HEK293T (cell line): ENCODE measurements around the gene IRF3.

Experiments used
- CTCF ChIA-PET: fragments of 350-600 bp; formaldehyde crosslinking; extraction: SDS; loops from one replicate; lab custom pipeline; 2021; ENCODE audit warnings: antibody characterized with exemption, inconsistent platforms; lab: Yijun Ruan, JAX
- POLR2A ChIA-PET: fragments of 350-600 bp; formaldehyde crosslinking; extraction: SDS; loops from one replicate; lab custom pipeline; 2020; ENCODE audit warnings: antibody characterized with exemption, inconsistent platforms; lab: Yijun Ruan, JAX
- DNase-seq: peaks from one replicate; pipeline ENCODE4 v3.0.0; 2012; ENCODE audit warnings: mixed read lengths; ENCODE audit errors: extremely low spot score
- ARNT ChIP-seq: fragments of 450-650 bp; IDR thresholded peaks from 2 replicates; pipeline ENCODE4 v1.6.1; 2017; ENCODE audit warnings: mild to moderate bottlenecking
- BHLHE40 ChIP-seq: fragments of 450-650 bp; IDR thresholded peaks from 2 replicates; pipeline ENCODE4 v1.6.1; 2016; ENCODE audit warnings: mild to moderate bottlenecking, moderate library complexity, borderline replicate concordance
- CTBP1 ChIP-seq: fragments of 450-650 bp; IDR thresholded peaks from 2 replicates; pipeline ENCODE4 v1.6.1; 2016; ENCODE audit warnings: borderline replicate concordance
- ELF4 ChIP-seq: fragments of 450-650 bp; IDR thresholded peaks from 2 replicates; pipeline ENCODE4 v1.6.1; 2017; ENCODE audit warnings: antibody characterized with exemption
- FOXA1 ChIP-seq: fragments of 450-650 bp; IDR thresholded peaks from 2 replicates; pipeline ENCODE4 v1.6.1; 2016; ENCODE audit warnings: mild to moderate bottlenecking
- FOXK2 ChIP-seq: fragments of 450-650 bp; IDR thresholded peaks from 2 replicates; pipeline ENCODE4 v1.6.1; 2016; ENCODE audit warnings: mild to moderate bottlenecking
- FOXM1 ChIP-seq: fragments of 450-650 bp; IDR thresholded peaks from 2 replicates; pipeline ENCODE4 v1.6.1; 2017; ENCODE audit warnings: mild to moderate bottlenecking, borderline replicate concordance
- HDGF ChIP-seq: fragments of 450-650 bp; IDR thresholded peaks from 2 replicates; pipeline ENCODE4 v1.6.1; 2017; ENCODE audit warnings: antibody characterized with exemption, borderline replicate concordance
- L3MBTL2 ChIP-seq: fragments of 450-650 bp; conservative IDR thresholded peaks from 2 replicates; pipeline ENCODE4 v1.6.1; 2016; ENCODE audit warnings: mild to moderate bottlenecking
- LEF1 ChIP-seq: fragments of 450-650 bp; IDR thresholded peaks from 2 replicates; pipeline ENCODE4 v1.6.1; 2017; ENCODE audit warnings: mild to moderate bottlenecking, borderline replicate concordance
- NFRKB ChIP-seq: fragments of 450-650 bp; IDR thresholded peaks from 2 replicates; pipeline ENCODE4 v1.6.1; 2016; ENCODE audit warnings: mild to moderate bottlenecking, moderate library complexity
- SP1 ChIP-seq: fragments of 450-650 bp; IDR thresholded peaks from 2 replicates; pipeline ENCODE4 v1.6.1; 2017
- SUZ12 ChIP-seq: fragments of 450-650 bp; IDR thresholded peaks from 2 replicates; pipeline ENCODE4 v1.6.1; 2016; ENCODE audit warnings: mild to moderate bottlenecking
- TARDBP ChIP-seq: fragments of 450-650 bp; IDR thresholded peaks from 2 replicates; pipeline ENCODE4 v1.6.1; 2016
- ZNF384 ChIP-seq: fragments of 450-650 bp; IDR thresholded peaks from 2 replicates; pipeline ENCODE4 v1.6.1; 2016
- TF ChIP-seq, protein P1 (sequence below): fragments of 450-650 bp; IDR thresholded peaks from 2 replicates; pipeline ENCODE4 v1.6.1; 2016

The IRF3 gene

DNA sequence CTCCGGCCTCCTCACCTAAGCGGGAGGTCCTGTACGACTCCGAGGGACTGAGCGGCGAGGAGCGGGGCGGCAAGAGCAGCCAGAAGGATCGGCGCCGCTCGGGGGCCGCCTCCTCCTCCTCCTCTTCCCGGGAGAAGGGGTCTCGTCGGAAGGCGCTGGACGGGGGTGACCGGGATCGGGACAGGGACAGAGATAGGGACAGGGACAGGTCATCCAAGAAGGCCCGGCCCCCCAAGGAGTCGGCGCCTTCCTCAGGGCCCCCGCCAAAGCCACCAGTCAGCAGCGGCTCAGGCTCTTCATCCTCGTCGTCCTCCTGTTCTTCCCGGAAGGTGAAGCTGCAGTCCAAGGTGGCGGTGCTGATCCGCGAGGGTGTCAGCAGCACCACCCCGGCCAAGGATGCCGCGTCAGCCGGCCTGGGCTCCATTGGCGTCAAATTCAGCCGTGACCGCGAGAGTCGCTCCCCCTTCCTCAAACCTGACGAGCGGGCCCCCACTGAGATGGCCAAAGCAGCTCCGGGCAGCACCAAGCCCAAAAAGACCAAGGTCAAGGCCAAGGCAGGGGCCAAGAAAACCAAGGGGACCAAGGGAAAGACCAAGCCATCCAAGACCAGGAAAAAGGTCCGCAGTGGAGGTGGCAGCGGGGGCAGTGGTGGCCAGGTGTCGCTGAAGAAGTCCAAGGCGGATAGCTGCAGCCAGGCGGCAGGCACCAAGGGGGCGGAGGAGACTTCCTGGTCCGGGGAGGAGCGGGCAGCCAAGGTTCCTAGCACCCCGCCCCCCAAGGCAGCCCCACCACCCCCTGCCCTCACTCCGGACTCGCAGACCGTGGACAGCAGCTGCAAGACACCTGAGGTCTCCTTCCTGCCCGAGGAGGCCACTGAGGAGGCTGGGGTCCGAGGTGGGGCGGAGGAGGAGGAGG is 12.8 kb downstream of the IRF3 start:
- TF ChIP-seq NFRKB: no peak
- TF ChIP-seq L3MBTL2: no peak
- ChIA-PET POLR2A (interaction anchor here (1.2 to 5.2 kb wide), 2 partner anchors 10 to 12 kb away, joined by 3 to 27 read pairs; partner anchors contain the start of genes RRAS and SCAF1), CTCF (no interaction called here)
- DNase-seq: no peak

DNA sequence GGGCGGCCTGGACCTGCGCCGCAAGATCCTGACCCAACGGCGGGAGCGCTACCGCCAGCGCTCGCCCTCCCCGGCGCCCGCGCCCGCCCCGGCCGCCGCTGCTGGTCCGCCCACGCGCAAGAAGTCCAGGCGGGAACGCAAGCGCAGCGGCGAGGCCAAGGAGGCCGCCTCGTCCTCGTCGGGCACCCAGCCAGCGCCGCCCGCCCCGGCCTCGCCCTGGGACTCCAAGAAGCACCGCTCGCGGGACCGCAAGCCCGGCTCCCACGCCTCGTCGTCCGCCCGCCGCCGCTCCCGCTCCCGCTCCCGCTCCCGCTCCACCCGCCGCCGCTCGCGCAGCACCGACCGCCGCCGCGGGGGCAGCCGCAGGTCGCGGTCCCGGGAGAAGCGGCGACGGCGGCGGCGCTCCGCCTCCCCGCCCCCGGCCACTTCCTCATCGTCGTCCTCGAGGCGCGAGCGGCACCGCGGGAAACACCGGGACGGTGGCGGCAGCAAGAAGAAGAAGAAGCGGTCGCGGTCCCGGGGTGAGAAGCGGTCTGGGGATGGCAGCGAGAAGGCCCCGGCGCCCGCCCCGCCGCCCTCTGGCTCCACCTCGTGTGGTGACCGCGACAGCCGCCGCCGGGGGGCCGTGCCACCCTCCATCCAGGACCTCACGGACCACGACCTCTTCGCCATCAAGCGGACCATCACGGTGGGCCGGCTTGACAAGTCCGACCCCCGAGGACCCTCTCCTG is 13.7 kb downstream of the IRF3 start:
- TF ChIP-seq ZNF384 (no peak), BHLHE40 (no peak), TARDBP (no peak), CTBP1 (no peak), HDGF (no peak), SP1 (no peak), L3MBTL2 (no peak)
- ChIA-PET POLR2A (no interaction called here), CTCF (no interaction called here)
- no peak for DNase-seq

DNA sequence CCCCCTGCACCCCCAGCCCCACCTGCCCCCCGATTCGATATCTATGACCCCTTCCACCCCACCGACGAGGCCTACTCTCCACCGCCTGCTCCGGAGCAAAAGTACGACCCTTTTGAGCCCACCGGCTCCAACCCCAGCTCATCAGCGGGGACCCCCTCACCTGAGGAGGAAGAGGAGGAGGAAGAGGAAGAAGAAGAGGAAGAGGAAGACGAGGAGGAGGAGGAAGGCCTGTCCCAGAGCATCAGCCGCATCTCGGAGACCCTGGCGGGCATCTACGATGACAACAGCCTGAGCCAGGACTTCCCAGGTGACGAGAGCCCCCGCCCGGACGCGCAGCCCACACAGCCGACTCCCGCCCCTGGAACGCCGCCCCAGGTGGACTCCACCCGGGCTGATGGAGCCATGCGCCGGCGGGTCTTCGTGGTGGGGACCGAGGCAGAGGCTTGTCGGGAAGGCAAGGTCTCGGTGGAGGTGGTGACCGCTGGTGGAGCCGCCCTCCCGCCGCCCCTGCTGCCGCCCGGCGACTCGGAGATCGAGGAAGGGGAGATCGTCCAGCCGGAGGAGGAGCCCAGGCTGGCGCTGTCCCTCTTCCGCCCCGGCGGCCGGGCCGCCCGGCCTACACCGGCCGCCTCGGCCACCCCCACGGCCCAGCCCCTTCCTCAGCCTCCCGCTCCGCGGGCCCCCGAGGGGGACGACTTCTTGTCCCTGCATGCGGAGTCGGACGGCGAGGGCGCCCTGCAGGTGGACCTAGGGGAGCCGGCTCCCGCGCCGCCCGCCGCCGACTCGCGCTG is 14.4 kb downstream of the IRF3 start:
- POLR2A ChIA-PET: no interaction called here
- DNase-seq: no peak
- no peak for TF ChIP-seq FOXK2
- no peak for TF ChIP-seq FOXM1
- TF ChIP-seq CTBP1: no peak
- TF ChIP-seq ELF4: no peak
- TF ChIP-seq NFRKB: no peak
- TF ChIP-seq ARNT: no peak
- no peak for TF ChIP-seq L3MBTL2
- CTCF ChIA-PET: no interaction called here

DNA sequence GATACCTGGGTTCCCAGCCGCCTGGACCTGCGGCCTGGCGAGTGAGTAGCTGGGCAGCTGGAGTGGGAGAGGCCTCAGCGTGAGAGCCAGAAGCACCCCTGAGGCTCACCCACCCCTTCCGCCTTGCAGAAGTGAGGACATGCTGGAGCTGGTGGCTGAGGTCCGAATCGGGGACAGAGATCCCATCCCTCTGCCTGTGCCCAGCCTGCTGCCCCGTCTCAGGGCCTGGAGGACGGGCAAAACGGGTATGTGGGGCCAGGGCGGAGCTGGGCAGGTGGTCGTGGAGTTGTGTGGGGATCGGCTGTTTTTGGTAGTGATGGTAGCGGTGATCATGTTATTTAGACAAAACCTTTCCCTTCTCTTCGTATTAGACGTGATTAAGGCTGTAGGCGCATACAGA is 19.1 kb downstream of the IRF3 start:
- ChIA-PET POLR2A (no interaction called here), CTCF (interaction anchor here (1.2 kb wide), 1 partner anchor 21 kb away, joined by 3 read pairs; no protein-coding TSS in a partner anchor)
- no peak for DNase-seq
- TF ChIP-seq FOXA1: no peak
- no peak for TF ChIP-seq ARNT
- no peak for TF ChIP-seq LEF1
- no peak for TF ChIP-seq SP1
- TF ChIP-seq ZNF384: no peak
- no peak for TF ChIP-seq FOXK2
- no peak for TF ChIP-seq ELF4
- TF ChIP-seq CTBP1: no peak
- TF ChIP-seq TARDBP: no peak
- TF ChIP-seq, protein P1, sequence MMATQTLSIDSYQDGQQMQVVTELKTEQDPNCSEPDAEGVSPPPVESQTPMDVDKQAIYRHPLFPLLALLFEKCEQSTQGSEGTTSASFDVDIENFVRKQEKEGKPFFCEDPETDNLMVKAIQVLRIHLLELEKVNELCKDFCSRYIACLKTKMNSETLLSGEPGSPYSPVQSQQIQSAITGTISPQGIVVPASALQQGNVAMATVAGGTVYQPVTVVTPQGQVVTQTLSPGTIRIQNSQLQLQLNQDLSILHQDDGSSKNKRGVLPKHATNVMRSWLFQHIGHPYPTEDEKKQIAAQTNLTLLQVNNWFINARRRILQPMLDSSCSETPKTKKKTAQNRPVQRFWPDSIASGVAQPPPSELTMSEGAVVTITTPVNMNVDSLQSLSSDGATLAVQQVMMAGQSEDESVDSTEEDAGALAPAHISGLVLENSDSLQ: no peak
- TF ChIP-seq HDGF: no peak
- TF ChIP-seq L3MBTL2: no peak
- no peak for TF ChIP-seq NFRKB
- TF ChIP-seq SUZ12: no peak

DNA sequence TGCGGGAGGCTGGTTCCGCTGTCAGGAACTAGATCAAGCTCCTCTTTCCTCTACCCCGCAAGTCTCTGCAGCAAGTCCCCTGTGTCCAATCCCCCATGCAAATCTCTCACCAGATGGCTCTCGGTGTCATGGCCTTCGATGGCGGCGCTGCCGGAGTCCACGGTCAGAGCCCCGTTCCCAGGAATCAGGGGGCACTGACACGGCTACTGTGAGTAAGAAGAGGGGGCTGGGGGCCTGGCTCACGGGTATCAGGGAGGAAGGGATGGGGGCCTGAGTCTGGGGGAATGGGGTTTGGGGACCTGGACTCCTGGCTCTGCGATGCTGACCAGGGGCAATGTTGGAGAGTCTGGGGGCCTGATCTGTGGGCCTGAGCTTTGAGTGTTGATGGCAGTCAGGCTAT is 19.7 kb downstream of the IRF3 start:
- POLR2A ChIA-PET: no interaction called here

More for the DNA sequence above, 19.7 kb downstream of the IRF3 start:
- no peak for TF ChIP-seq SUZ12
- no peak for TF ChIP-seq ELF4
- TF ChIP-seq LEF1: no peak
- TF ChIP-seq HDGF: no peak
- TF ChIP-seq, protein P1: no peak
- no peak for TF ChIP-seq FOXK2
- no peak for TF ChIP-seq FOXM1
- no peak for TF ChIP-seq CTBP1
- no peak for TF ChIP-seq FOXA1
- no peak for TF ChIP-seq ZNF384
- TF ChIP-seq SP1: no peak
- DNase-seq: no peak
- CTCF ChIA-PET: interaction anchor here (1.2 kb wide), 1 partner anchor 22 kb away, joined by 3 read pairs; no protein-coding TSS in a partner anchor
